Gastrocnemius medialis (tissue), 4 donors: ENCODE measurements around the gene ATP23. TPM values are rescaled to one million over a fixed set of nuclear protein-coding genes. Genes with fewer than 3 reads are reported as not detected.

Experiments used
- ATAC-seq, 2 donors: fragments of 150-250 bp; one replicate each; pipeline ENCODE4 v1.9.1; 2016
- DNase-seq, 2 donors: peaks; one replicate each; pipeline ENCODE4 v3.0.0-alpha.2; 2019
- H3K27ac ChIP-seq, 4 donors: fragments of 200-600 bp; sonication (generic); 1 replicate in 1 of 4; 2 replicates in 3 of 4; pipeline ENCODE4 v1.5.1; 2016 to 2018; ENCODE audit warnings: mild to moderate bottlenecking in 2 of 4, moderate library complexity in 1 of 4
- H3K27me3 ChIP-seq, 3 donors: fragments of 200-600 bp; sonication (generic) in 2 of 3; 1 replicate in 1 of 3; 2 replicates in 2 of 3; pipeline versions ENCODE4 v1.5.1 to v1.6.0; 2016 to 2019; ENCODE audit warnings: mild to moderate bottlenecking in 1 of 3, moderate library complexity in 1 of 3
- H3K36me3 ChIP-seq, 2 donors: fragments of 200-600 bp; sonication (generic) in 1 of 2; one replicate each; pipeline ENCODE4 v1.5.1; 2017 to 2018
- H3K4me1 ChIP-seq, 2 donors: fragments of 200-600 bp; sonication (generic) in 1 of 2; one replicate each; pipeline ENCODE4 v1.5.1; 2016 to 2017; ENCODE audit warnings: mild to moderate bottlenecking in 2 of 2
- H3K4me3 ChIP-seq, 4 donors: fragments of 200-600 bp; sonication (generic) in 3 of 4; 1 replicate in 1 of 4; 2 replicates in 3 of 4; pipeline ENCODE4 v1.5.1; 2016 to 2019; ENCODE audit warnings: mild to moderate bottlenecking in 2 of 4
- H3K9me3 ChIP-seq, 3 donors: fragments of 200-600 bp; sonication (generic) in 2 of 3; 1 replicate in 1 of 3; 2 replicates in 2 of 3; pipeline ENCODE4 v1.5.1; 2016 to 2019
- POLR2A ChIP-seq, 2 donors: fragments of 450-650 bp; IDR thresholded peaks; one replicate each; pipeline ENCODE4 v1.6.1; 2017; ENCODE audit warnings: antibody characterized with exemption in 2 of 2, mild to moderate bottlenecking in 2 of 2, moderate library complexity in 2 of 2
- in situ Hi-C, 4 donors: fragments of 200-750 bp; cut with MboI; loops; one replicate each; pipeline versions ENCODE4 v1.15.0 to v1.8.0; 2017; ENCODE audit warnings: low sequenced_read_pairs in 4 of 4
- intact Hi-C: fragments of 100-400 bp; cut with DNase I; formaldehyde crosslinking; loops from one replicate; pipeline ENCODE4 v1.15.1; 2023; ENCODE audit warnings: low total_unique reads
- total RNA-seq, 4 donors: library from RNA; depleted of rRNA; stranded (reverse); fragments of >200 nt; gene quantifications; one replicate each; pipeline versions ENCODE4 v1.1.0 to v1.2.3, GENCODE V29; 2016
- TF ChIP-seq, protein P1 (sequence below), 5 experiments: fragments of 450-650 bp in 3 of 5; fragments of 200-600 bp in 2 of 5; sonication (generic) in 2 of 5; IDR thresholded peaks in 4 of 5; conservative IDR thresholded peaks in 1 of 5; 1 replicate in 4 of 5; 2 replicates in 1 of 5; pipeline ENCODE4 v1.5.1; 2016 to 2019; ENCODE audit warnings: antibody characterized with exemption in 5 of 5, mild to moderate bottlenecking in 3 of 5, moderate library complexity in 3 of 5

Gene ATP23
- total RNA-seq, 4 donors from 2014 or later = 7.1 to 26.4 (median 10.7) TPM

DNA sequence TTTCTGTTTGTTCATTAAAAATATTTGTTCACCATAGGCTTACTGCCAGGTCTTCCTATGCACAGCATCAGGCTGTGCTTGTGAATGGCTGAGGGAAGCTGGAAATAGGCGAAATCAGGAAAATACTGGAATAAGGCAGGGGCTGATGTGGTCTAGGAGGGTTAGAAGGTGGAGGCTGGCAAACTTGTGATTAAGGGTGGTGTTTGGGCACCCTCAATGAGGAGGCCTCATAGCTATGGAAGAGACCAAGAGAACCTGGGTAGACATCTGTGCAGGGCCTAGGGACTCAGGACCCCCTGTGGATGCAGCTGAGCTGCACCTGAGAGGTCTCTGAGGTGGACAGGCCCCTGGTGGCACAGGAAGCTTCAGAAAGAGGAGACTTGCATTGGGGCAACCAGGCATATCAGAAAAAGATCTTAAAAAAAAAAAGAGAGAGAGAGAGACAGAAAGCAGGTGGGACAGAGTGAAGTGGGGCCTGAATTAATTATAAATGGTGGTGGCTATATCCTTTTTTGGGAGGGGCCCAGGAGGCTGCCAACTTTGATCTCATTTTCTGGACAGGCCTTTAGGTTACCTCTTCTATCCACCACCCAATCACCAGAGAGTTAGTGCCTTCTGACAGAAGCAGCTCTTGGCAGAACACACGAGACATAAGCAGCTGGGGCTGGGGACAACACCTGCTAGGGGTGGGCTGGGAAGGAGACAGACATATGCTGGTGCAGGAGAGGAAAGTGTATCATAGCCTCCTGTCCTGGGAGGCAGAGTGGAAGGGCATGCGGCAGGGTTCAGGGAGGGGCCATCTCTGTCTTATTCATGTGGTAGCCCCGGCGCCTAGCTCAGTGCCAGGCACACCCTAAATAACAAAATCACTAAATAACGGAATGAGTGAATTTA lies 46.7 kb upstream of the ATP23 start:
- peak; percentile 50 to 58 for DNase-seq
- H3K9me3 ChIP-seq = no peaks in the 10 kb centered on the region
- peak overlapping the region; percentile 90 to 96 (median 92) for H3K27ac ChIP-seq
- no peak overlapping the region for H3K4me3 ChIP-seq
- ATAC-seq = peak in 1 of 2 donors; percentile 39
- H3K36me3 ChIP-seq = no peaks in the 10 kb centered on the region
- peaks cover 76 to 79% of the 10 kb centered on the region in 2 donors for H3K4me1 ChIP-seq
- in situ Hi-C loops (no loop called here), intact Hi-C loops (loop anchor here (2.0 kb wide), 1 partner anchor 50 kb away; no protein-coding TSS in a partner anchor)
- H3K27me3 ChIP-seq = no peaks in the 10 kb centered on the region
- peak; percentile 64 to 67 for TF ChIP-seq POLR2A (IDR thresholded peaks at IDR 0.05)
- TF ChIP-seq, protein P1, sequence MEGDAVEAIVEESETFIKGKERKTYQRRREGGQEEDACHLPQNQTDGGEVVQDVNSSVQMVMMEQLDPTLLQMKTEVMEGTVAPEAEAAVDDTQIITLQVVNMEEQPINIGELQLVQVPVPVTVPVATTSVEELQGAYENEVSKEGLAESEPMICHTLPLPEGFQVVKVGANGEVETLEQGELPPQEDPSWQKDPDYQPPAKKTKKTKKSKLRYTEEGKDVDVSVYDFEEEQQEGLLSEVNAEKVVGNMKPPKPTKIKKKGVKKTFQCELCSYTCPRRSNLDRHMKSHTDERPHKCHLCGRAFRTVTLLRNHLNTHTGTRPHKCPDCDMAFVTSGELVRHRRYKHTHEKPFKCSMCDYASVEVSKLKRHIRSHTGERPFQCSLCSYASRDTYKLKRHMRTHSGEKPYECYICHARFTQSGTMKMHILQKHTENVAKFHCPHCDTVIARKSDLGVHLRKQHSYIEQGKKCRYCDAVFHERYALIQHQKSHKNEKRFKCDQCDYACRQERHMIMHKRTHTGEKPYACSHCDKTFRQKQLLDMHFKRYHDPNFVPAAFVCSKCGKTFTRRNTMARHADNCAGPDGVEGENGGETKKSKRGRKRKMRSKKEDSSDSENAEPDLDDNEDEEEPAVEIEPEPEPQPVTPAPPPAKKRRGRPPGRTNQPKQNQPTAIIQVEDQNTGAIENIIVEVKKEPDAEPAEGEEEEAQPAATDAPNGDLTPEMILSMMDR (IDR thresholded peaks at IDR 0.05 in 4 of 5, conservative IDR thresholded peaks at IDR 0.05 in 1 of 5) = no peak

DNA sequence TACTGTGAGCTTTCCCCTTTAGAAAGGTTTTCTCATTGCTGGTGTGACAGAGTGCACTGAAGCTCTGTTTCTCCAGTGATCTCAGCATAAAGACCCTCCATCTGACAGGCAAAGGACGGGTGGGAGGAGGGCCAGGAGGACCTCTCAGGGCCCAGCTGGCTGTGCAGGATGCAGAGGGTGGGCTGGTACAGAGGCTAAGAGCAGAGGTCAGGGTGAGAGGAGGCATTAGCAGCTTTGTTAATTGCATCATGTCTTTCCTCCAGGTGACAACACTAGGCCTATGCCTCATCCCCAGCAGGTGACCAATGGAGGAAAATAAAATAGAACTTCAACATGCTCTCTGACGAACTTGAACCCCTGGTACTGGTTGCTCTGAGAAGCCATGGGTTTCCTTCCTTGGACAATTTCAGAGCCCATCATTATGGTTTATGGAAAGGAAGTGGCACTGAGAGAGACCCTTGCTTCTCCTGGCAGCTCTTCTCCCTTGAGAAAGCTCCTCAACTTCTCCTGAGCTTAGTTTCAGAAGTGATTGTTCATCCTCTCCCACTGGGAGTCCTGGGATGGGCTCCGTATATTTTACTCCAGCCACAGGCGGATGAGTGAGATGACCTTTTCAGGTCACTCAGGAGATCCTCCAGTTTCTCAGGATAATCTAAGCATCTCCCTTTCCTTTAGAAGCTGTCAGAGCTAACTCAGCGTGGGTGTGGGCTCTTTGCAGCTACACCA lies 45.8 kb upstream of the ATP23 start:
- H3K4me1 ChIP-seq = peaks cover 67 to 70% of the 10 kb centered on the region in 2 donors
- DNase-seq = no peak
- in situ Hi-C loops (no loop called here), intact Hi-C loops (loop anchor here (2.0 kb wide), 2 partner anchors 51 to 65 kb away; no protein-coding TSS in a partner anchor)
- H3K9me3 ChIP-seq = no peaks in the 10 kb centered on the region
- peak overlapping the region; percentile 90 to 96 (median 92) for H3K27ac ChIP-seq
- peak in 1 of 2 donors; percentile 13 for ATAC-seq
- no peaks in the 10 kb centered on the region for H3K27me3 ChIP-seq
- no peaks in the 10 kb centered on the region for H3K36me3 ChIP-seq
- peak overlapping the region in 3 of 4 donors; percentile 65 to 68 (median 66) for H3K4me3 ChIP-seq
- TF ChIP-seq POLR2A (IDR thresholded peaks at IDR 0.05) = no peak
- TF ChIP-seq, protein P1 (IDR thresholded peaks at IDR 0.05 in 4 of 5, conservative IDR thresholded peaks at IDR 0.05 in 1 of 5) = no peak

DNA sequence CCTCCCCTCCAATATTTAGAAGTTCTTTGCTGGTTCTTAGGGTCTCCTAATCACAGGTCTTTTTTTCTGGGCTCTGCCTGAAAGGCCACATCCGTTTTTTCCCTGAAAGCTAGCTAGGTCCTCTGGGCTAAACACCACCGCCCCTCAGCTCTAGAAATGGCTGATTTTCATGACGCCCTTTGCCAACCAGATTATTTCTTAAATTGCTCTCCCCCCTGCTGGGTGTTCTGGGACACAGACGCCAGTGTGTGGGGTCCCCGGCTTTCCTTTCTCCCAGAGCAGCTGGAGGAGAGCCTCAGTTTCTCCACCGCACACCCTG lies 45.3 kb upstream of the ATP23 start:
- ATAC-seq = no peak
- TF ChIP-seq POLR2A (IDR thresholded peaks at IDR 0.05) = no peak
- TF ChIP-seq, protein P1 (IDR thresholded peaks at IDR 0.05 in 4 of 5, conservative IDR thresholded peaks at IDR 0.05 in 1 of 5) = peak in 2 of 5 experiments; percentile 13 to 22
- no peaks in the 10 kb centered on the region for H3K9me3 ChIP-seq
- no peaks in the 10 kb centered on the region for H3K27me3 ChIP-seq
- peaks cover 64 to 69% of the 10 kb centered on the region in 2 donors for H3K4me1 ChIP-seq
- DNase-seq = no peak
- H3K27ac ChIP-seq = peak overlapping the region; percentile 90 to 96 (median 92)
- intact Hi-C loops (loop anchor here (2.0 kb wide), 1 partner anchor 65 kb away; no protein-coding TSS in a partner anchor), in situ Hi-C loops (no loop called here)
- H3K4me3 ChIP-seq = peak overlapping the region; percentile 65 to 81 (median 67)
- H3K36me3 ChIP-seq = no peaks in the 10 kb centered on the region

DNA sequence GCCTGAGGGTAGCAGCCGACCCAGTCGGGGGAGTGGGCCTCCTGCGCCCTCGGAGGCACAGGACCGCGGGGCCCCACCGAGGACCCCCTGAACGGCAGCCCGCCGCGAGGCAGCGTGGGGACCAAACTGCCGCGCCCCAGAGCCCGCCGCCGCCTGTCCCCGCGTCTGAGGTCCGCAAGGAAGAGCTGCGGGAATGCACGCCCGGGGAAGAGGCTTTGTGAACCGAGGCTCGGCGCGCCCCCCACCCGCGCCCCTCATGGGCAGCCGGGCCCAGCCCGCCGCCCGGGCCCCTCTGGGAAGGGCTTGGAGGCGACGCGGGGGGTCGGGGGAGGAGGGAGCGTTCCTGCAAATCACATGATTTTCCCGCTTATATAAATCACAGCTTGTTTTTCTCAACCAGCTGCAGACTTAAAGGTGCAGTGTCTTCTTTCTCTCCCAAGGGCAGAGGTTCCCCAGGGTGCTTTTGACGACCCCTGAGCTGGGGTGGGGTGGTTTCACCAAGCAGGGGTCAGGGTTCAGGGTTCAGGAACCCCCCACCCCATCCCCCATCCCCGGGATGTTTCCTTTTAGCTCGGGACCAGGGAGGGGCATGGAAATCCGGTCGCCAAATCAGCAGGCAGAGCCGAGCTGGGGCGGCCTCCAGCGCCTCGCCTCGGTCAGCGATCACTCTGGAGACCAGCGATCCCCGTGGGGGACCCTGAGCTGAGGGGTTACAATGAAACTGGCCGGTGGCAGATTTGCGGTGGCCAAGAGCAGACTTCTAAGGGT lies 44.7 kb upstream of the ATP23 start:
- Histone ChIP-seq H3K4me1 (peaks cover 64 to 69% of the 10 kb centered on the region in 2 donors), H3K9me3 (no peaks in the 10 kb centered on the region), H3K27ac (peak overlapping the region; percentile 90 to 96 (median 92)), H3K27me3 (no peaks in the 10 kb centered on the region), H3K36me3 (no peaks in the 10 kb centered on the region), H3K4me3 (peak overlapping the region; percentile 65 to 81 (median 67))
- intact Hi-C loops (loop anchor here (2.0 kb wide), 1 partner anchor 66 kb away; no protein-coding TSS in a partner anchor), in situ Hi-C loops (no loop called here)
- peak; percentile 76 to 81 for DNase-seq
- TF ChIP-seq, protein P1 (IDR thresholded peaks at IDR 0.05 in 4 of 5, conservative IDR thresholded peaks at IDR 0.05 in 1 of 5) = peak; percentile 34 to 70 (median 41)
- TF ChIP-seq POLR2A (IDR thresholded peaks at IDR 0.05) = peak; percentile 57 to 80
- peak; percentile 38 to 57 for ATAC-seq
